Activated T-helper 1 cell treated with anti-CD3 and anti-CD28 coated beads, Interleukin-2, amount 50 U/mL, for 16 hours (primary cell): ENCODE data around the gene ZNG1A.
"Not testable (repeated sequence)": the region's sequence is repeated elsewhere in the genome, so short reads cannot be mapped to it uniquely, and the experiment has no call there.

Experiments
- DNase-seq, 2 donors: peaks; one replicate each; pipeline ENCODE4 v3.0.0-alpha.2; 2020; ENCODE audit warnings: low read depth in 1 of 2, low spot score in 1 of 2

The ZNG1A gene

GRCh38 chr9:98775-99174, 80.1 kb downstream of the ZNG1A start:
- DNase-seq, result not testable (repeated sequence)

GRCh38 chr9:94992-95391, 83.9 kb downstream of the ZNG1A start:
- DNase-seq, result not testable (repeated sequence)

- not testable (repeated sequence) for DNase-seq
Observed at GRCh38 chr9:94323-94722, 84.5 kb downstream of the ZNG1A start.

- not testable (repeated sequence) for DNase-seq
Observed at GRCh38 chr9:93909-94308, 84.9 kb downstream of the ZNG1A start.

GRCh38 chr9:90851-91250, 88.0 kb downstream of the ZNG1A start:
- not testable (repeated sequence) for DNase-seq

- not testable (repeated sequence) for DNase-seq
Observed at GRCh38 chr9:88396-89037, 90.3 kb downstream of the ZNG1A start.

GRCh38 chr9:87860-88259, 91.0 kb downstream of the ZNG1A start:
- DNase-seq, result not testable (repeated sequence)

GRCh38 chr9:87105-87504, 91.8 kb downstream of the ZNG1A start:
- DNase-seq, result not testable (repeated sequence)

- not testable (repeated sequence) for DNase-seq
Observed at GRCh38 chr9:86697-87096, 92.2 kb downstream of the ZNG1A start.

GRCh38 chr9:82932-83689, 95.7 kb downstream of the ZNG1A start:
- DNase-seq, result not testable (repeated sequence)

GRCh38 chr9:78333-78732, 100.5 kb downstream of the ZNG1A start:
- DNase-seq, result not testable (repeated sequence)

- not testable (repeated sequence) for DNase-seq
Observed at GRCh38 chr9:76389-76788, 102.5 kb downstream of the ZNG1A start.

- DNase-seq, result not testable (repeated sequence)
Observed at GRCh38 chr9:73900-74525, 104.8 kb downstream of the ZNG1A start.

- peak in 1 of 2 donors; percentile 4 for DNase-seq
Observed at GRCh38 chr9:73076-73899, 105.6 kb downstream of the ZNG1A start.
